Measurements from ENCODE around the gene HEXIM2.

The HEXIM2 gene

GRCh38 chr17:45127548-45128300 lies 34.0 kb upstream of the HEXIM2 start:
- DNase-seq (ENCODE audit: low read depth in 2 of 2), result no peak

DNA sequence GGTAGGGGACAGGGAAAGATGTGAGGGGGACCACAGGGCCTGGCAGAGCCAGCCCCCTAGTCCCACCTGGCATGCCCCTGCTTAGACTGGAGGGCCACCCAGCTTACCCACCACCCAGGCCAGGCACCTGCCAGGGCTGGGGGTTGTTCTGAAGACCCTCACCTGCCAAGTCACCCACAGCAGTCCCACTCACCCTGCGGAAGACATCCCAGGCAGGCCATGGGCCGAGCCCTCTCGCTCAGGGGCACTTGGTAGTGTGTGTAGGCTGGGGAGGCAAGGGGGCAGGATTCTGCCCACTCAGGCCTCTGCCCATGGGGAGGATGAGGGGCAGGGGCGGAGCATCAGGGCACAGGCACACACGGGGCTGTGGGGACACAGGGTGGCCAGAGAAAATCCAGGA lies 33.3 kb upstream of the HEXIM2 start:
- no peak for DNase-seq (ENCODE audit: low read depth in 2 of 2)

- no peak for DNase-seq (ENCODE audit: low read depth in 2 of 2)
These were observed 32.7 kb upstream of the HEXIM2 start for GRCh38 chr17:45128989-45129388.

GRCh38 chr17:45129426-45129939 lies 32.2 kb upstream of the HEXIM2 start:
- DNase-seq (ENCODE audit: low read depth in 2 of 2), result no peak

DNA sequence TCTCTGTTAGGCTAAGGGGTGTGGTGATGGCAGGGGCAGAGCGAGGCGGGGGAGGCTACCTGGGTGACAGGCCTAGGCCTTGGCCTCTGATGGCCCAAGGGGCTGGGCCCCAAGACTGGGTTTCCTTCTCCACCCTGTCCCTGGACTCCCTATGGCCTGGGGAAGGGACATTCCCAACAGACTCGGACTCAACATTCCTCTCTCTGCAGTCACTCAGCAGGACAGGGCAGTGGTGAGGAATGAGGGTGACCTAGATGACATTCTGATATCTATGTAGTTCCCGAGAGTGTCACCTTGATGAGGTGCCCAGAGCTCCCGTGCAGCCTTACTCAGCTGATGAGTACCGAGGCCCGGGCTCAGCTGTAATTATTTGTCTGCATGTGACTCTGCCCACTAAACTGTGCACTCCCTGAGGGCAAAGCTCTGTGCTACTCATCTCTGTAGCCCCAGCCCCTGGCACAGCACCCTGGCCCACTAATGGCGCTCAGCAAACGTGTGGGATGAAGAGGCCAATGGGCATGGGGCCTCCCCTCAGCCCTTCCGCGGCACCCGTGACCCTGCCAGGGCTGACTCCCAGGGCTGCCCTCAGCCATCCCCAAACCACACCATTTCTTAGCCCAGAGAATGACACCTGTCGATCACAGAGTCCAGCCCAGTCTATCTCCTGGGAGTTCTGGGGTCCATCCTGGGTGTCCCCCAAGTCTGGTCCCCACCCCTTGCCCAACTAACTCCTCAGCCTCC lies 31.6 kb upstream of the HEXIM2 start:
- DNase-seq (ENCODE audit: low read depth in 2 of 2), result no peak

DNA sequence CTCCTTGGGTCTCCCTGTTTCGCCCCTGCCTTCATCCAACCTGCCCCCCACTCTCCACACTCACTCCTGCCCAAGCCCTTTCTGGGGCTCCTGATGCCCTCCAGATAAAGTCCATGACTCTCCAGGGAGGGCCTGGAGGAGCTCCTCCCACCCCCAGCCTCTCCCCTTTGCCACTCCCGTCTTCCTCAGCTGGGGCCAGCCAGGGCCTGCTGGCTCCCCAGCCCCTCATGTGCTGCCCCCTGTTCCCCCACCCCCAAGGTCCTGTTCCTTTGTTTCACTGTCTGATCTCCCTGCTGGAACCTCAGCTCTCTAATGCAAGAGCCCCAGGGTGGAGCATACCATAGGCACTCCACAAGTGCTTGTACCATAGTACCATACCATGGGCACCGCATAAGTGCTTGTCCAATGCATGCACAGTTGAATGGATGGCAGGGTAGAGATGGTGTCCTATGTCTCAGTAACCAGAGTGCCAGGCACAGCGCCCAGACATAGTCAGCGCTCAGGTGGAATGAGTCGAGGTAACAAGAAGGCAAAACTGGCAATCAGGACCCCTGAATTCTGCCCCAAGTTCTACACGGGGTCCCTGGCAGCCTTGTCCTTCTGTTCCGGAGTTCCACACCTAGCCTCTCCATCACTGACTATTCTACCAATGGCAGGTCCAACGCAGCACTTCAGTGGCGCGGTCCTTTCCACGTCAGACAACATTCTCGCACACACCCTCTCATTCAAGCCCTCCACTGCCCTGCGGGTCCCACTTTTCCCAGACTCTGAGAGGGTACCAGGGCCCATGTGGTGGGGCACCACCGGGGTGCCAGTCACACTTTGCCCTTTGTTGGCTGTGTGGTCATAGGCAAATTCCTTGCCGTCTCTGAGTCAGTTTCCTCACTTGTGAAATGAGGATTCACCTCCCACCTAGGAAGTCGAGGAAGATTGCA lies 30.7 kb upstream of the HEXIM2 start:
- DNase-seq (ENCODE audit: low read depth in 2 of 2), result no peak

GRCh38 chr17:45131616-45132319 lies 29.9 kb upstream of the HEXIM2 start:
- DNase-seq (ENCODE audit: low read depth in 2 of 2), result peak in 1 of 2 experiments; percentile 50

DNA sequence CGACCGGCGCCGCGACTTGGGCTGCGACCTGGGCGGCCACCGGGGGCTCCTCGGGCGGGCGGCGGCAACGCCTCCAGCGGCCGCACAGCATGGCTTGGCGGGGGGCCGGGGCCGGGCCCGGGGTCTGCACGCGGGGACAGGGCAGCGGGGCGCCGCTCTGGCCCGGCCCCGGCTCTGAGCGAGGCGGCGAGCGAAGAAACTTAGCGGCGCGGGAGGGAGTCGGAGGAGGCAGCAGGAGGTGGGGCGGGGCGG lies 29.4 kb upstream of the HEXIM2 start, which contains the start of gene PLCD3:
PLCD3 (minus strand) TSS at position 196 of the 252 bp plus-strand sequence; CDS start at position 91, 105 bp downstream.
- peak in 1 of 2 experiments; percentile 65 for DNase-seq (ENCODE audit: low read depth in 2 of 2)

DNA sequence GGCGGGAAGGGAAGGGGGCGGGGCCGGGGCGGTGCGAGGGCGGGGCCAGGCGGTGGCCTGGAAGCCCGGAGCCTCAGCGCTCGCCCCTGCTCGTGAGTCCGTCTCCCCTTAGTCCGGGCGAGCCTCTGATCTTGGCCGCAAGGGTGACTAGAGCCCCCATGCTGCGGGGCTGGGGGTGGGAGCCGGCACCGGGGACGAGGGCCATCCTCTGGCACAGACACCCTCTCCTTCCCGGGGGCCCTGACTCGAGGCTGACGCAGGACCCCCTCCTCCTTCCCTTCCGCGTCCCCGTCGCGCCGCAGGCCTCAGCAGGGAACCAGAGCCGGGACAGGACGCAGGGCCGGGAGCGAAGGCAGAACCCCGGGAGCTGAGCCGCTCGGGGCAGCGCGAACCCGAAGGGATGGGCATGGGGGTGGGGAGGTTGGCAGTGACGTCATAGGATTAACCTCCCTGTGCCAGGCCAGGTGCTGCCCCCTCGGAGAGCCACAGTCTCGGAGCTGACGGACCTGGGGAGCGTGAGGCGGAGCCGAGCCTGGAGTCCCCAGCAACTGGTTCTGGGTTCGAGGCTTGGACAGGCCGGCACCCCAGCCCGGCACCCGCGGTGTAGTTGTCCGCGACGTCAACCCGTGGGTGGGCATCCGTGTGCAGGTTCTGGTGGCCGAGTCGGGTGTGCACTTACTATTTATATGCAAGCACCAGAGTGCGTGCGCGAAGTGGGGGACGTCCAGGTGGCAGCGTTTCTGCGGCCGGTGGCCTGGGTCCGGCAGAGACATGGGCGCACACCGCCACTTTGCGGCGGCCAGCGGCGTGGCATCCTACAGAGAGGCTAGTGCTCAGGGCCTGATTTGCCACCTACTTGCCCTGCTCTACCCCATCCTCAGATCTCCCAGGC lies 28.9 kb upstream of the HEXIM2 start:
- peak; percentile 41 to 46 for DNase-seq (ENCODE audit: low read depth in 2 of 2)

- peak; percentile 95 to 98 for DNase-seq (ENCODE audit: low read depth in 2 of 2)
These were observed 26.3 kb upstream of the HEXIM2 start, which contains the start of gene ACBD4 for GRCh38 chr17:45135192-45135977. Gene ACBD4 (plus strand): TSS chr17:45135687. CDS start chr17:45136145, 458 bp downstream.

DNA sequence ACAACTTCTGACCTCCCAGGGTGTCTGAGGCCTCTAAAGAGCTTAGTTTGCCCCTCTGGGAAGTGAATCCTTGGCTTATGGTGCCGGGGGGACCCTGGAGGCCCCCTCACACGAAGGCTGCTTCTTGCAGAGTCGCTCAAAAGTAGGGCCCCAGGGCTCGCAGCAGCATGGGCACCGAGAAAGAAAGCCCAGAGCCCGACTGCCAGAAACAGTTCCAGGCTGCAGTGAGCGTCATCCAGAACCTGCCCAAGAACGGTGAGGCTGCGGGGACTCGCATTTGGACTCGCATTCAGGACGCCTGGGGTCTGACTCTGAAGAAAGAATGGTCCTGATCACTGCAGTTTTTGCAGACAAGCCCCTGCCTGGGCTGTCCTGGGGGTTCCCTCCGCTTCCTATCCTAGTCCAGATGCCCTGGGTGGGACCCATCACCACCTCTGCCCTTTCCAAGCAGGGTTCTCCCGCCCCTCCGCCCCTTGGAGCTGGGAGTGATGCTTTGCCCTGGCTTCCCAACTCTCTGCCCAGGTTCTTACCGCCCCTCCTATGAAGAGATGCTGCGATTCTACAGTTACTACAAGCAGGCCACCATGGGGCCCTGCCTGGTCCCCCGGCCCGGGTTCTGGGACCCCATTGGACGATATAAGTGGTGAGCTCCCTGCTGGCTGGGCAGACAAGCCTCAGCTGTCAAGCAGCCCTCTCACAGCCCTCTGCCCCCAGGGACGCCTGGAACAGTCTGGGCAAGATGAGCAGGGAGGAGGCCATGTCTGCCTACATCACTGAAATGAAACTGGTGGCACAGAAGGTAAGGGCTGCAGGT lies 25.5 kb upstream of the HEXIM2 start:
- no peak for DNase-seq (ENCODE audit: low read depth in 2 of 2)

- no peak for DNase-seq (ENCODE audit: low read depth in 2 of 2)
These were observed 24.7 kb upstream of the HEXIM2 start for GRCh38 chr17:45136846-45137560.

DNA sequence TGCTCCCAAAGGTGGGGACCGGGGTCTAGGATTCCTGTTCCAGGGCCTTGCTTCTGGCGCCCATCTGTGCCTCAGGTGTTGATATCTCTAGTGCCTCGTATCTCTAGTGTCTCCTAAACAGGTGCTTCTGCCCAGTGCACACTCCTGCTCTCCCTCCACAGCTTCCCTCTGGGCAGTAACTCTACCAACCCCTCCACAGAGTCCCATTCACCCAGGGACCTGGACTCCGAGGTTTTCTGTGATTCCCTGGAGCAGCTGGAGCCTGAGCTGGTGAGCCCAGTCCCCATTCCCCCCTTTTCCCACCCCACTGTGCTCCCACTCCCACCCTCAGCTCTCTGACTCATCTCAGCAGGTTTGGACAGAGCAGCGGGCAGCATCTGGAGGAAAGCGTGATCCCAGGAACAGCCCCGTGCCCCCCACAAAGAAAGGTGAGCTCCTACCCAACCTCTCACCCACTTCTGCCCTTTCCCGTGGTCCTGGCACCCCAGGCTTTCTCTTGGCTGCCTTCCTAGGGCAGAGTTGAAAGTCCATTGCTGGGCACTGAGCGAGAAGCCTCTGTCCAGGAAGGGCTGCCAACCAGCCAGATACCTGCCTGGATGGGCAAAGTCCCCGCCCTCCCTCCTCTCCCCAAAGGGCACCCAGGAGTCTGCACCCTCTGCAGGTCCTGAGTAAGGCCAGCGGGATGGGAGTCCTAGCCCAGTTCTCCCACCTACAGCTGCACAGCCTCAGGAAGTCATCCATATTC lies 23.9 kb upstream of the HEXIM2 start:
- DNase-seq (ENCODE audit: low read depth in 2 of 2), result no peak

GRCh38 chr17:45138911-45139532 lies 22.7 kb upstream of the HEXIM2 start:
- DNase-seq (ENCODE audit: low read depth in 2 of 2), result no peak

DNA sequence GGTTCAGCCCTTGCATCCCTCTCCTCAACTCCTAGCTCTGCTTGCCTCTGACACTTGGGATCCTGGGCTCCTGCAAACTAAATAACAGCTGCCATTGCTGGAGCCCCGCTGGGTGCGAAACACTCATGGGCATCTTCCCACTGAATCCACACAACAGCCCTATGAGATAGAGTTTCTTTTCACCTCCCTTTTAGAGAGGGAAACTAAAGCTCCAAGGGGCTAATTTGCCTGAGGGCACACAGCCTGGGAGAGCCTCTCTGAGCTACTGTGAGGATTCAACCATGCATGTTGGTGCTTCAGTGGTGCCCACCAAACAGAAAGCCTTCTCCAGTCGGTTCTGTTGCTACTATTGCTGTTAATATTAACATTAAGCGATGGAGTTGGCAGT lies 22.1 kb upstream of the HEXIM2 start:
- no peak for DNase-seq (ENCODE audit: low read depth in 2 of 2)

GRCh38 chr17:45143094-45143670 lies 18.5 kb upstream of the HEXIM2 start:
- no peak for DNase-seq (ENCODE audit: low read depth in 2 of 2)

Data from stimulated activated CD4-positive, alpha-beta T cell treated with anti-CD3 and anti-CD28 coated beads, Interleukin-12 subunit alpha, Interleukin-12 subunit beta, amount 100 ng/mL, for 24 hours (primary cell).